ENCODE results near the gene DNAJC7.

The DNAJC7 gene

DNA sequence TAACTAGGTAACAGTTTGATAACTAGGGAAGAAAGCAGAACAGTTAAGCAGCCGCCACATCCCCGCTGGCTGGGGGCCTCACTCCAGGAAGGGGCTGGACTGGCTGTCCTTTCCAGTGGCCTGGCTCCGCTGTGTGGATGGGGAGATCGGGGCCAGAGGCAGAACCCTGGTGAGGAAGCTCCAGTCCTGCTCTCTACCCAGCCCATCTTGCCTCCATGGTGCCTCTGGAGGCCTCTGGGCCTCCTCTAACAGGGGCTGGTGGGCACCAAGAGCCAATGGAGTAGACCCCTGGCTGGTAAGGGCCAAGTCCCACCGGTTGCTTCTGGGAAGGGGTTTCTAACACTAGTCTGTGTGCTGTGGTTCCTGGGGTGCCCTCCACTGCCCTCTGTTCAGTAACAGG is 42.6 kb downstream of the DNAJC7 start:
- DNase-seq = no peak

DNA sequence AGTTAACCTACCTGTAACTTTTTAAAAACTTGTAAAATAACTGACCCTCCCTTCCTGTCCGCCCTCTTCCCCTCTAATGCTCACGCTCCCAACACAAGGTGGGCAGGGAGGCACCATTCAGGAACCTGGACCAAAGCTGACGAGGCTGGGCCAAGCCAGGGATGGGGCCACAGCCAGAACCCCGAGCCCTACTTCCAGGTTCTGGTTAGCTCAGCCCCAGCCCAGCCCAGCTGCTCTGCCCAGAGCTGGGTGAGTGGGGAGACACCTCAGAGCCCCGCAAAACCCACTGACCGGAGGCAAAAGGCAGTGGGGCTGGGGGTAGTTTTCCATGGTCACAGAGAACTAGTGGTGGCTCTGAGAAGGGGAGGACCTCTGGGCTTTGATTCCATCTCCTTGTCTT is 43.2 kb downstream of the DNAJC7 start:
- no peak for DNase-seq

DNA sequence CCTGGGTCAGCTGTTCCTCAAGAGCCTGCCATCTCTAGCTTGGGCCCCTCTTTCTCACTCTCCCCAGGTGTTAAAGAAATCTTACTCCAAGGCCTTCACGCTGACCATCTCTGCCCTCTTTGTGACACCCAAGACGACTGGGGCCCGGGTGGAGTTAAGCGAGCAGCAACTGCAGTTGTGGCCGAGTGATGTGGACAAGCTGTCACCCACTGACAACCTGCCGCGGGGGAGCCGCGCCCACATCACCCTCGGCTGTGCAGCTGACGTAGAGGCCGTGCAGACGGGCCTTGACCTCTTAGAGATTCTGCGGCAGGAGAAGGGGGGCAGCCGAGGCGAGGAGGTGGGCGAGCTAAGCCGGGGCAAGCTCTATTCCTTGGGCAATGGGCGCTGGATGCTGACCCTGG is 43.8 kb downstream of the DNAJC7 start:
- no peak for DNase-seq

DNA sequence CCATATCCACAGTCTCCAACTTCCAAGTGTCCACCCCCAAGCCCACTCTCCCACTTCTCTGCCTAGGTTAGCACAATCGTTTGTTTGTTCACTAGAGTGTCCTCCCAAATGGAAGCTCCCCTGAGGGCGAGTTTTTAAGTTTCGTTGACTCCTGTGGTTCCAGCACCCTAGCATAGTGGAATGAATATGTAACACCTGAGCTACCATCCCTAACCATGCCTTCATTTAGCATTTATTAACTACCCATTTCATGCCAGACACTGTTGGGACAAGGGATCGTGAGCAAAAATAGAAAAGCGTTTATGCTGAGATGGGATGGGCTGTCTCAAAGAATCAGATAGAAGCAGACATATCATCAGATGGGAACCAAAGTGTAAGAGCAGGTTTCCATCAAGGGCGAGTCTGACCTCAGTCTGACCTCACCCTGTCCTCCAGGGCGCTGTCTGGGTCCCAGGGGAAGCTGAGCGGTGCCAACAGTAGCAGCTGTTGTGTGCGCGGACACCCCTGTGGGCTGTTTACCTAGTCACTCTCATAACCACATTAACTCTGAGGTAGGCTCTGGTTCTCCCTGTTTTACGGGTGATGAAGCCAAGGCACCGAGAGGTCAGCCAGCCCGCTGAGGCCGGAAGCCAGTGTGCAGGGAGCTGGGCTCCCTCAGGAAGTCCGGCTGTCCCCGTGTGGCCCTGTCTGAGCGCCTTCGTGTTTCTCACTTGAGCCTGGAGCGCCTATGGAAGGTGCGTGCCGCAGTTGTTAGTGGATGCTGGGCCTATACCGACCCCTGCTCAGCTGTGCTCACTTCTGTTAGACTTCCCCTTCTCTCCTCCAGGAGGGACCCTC is 44.5 kb downstream of the DNAJC7 start:
- DNase-seq = no peak

DNA sequence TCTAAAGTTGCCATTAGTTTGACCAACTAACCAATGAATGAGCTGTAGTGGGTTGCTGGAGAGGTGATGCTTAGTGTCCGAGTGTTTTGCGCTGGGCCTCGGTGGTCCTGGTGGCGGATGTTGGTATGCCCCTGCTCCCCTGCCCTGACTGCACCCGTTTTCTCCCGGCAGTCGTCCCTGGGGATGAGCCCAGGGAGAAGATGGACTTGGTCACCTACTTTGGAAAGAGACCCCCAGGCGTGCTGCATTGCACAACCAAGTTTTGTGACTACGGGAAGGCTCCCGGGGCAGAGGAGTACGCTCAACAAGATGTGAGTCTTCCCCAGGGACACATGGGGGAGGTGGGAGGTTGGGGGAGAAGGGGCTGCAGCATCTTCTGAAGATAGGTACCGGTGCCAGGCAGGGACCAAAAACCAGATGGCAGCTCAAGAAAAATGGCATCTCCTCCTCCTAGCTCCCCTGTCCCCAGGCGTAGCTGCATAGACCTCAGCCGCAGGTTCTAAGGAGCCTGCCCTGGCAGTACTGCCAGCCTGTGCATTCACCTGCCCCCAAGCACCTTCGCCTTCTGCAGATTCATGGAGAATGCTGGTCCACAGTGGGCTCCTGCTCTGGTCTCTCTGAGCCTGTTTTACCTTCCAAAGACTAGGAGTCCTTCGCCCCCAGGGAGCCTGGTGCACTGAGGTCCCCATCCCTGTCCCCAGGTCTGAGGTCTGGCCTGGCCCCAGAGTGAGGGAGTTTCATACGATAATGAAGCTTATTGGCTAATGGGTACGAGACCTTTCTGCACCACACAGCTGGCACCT is 45.3 kb downstream of the DNAJC7 start:
- no peak for DNase-seq

DNA sequence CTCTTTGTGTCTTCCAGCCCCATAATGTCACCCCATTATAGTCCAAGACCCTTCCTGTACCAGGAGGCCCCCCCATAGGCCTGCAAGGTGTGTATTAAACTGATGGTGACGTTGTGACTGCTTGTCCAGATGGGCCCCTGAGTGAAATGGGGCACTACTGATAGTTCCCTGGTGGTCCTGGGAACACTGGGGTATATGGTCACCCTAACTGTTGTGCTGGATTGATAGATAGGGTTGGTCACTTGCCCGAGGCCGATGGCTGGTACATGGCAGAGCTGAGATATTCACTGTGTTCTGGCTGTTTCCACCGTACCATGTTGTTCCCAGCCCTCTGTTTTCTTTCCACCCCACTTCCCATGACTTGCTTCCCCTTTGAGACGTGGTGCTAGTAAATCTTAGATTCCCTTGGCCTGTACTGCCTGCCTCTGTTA is 46.3 kb downstream of the DNAJC7 start:
- DNase-seq = no peak

DNA sequence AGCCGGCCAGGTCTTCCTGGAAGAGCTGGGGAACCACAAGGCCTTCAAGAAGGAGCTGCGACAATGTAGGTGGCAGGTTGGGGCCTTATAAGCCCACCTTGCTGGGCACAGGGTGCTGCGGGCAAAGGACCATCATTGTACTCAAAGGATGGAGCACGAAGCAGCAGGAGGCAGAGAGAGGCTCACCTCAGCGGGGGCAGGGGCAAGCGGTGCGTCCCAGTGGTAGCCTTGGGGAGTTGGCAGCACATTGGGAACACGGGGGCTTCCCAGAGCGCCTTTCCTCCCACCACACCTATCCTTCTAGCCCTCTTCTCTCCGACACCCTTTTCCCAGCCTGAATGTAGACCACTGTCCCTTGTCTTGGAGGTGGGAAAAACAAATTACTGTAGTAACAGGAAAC is 48.6 kb downstream of the DNAJC7 start:
- no peak for DNase-seq

DNA sequence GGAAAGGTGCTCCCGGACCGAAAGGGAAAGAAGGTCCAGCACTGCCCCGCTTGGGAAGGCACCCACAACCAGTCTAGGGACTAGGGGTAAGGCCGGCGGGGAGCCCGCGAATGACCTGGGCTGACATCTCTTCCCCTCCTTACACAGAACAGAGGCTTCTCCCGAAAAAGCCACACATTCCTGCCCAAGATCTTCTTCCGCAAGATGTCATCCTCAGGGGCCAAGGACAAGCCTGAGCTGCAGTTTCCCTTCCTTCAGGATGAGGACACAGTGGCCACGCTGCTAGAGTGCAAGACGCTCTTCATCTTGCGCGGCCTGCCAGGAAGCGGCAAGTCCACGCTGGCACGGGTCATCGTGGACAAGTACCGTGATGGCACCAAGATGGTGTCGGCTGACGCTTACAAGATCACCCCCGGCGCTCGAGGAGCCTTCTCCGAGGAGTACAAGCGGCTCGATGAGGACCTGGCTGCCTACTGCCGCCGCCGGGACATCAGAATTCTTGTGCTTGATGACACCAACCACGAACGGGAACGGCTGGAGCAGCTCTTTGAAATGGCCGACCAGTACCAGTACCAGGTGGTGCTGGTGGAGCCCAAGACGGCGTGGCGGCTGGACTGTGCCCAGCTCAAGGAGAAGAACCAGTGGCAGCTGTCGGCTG is 49.2 kb downstream of the DNAJC7 start:
- no peak for DNase-seq

DNA sequence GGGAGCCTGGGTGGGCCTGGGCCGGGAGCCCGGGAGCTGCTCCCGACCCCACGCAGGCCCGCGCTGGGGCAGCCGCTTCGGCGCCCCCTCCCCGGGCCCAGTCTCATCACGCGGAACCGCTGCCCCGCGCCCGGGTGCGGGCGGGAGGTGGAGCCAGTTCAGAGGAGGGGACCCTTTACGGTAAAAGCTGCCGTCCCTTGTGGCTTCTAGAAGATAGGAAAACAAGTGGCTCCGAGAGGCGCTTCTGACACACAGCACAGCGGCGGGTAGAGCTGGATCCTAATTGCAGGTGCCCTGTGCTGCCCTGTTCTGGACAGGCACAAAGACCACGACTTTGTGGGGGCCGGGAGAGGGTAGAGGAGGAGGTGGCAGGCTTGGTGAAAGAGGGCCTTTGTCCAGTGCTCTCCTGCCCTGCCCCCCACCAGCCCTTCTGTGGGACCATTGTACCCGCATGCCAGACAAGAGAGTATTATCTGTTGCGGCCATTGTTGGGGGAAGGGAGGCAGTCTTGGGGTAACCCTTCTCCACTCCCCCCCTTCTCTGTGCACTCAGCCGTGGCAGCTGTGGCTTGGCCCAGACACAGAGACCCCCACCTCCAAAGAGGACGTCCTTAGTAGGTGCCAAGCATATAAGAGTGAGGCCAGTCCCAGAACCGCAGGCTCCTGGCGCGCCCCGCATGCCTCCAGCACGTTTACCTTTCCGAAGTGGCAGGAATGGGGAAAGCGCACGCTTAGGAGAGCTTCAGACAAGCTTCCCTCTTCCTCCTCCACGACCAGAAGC is 49.9 kb downstream of the DNAJC7 start:
- DNase-seq = no peak

DNA sequence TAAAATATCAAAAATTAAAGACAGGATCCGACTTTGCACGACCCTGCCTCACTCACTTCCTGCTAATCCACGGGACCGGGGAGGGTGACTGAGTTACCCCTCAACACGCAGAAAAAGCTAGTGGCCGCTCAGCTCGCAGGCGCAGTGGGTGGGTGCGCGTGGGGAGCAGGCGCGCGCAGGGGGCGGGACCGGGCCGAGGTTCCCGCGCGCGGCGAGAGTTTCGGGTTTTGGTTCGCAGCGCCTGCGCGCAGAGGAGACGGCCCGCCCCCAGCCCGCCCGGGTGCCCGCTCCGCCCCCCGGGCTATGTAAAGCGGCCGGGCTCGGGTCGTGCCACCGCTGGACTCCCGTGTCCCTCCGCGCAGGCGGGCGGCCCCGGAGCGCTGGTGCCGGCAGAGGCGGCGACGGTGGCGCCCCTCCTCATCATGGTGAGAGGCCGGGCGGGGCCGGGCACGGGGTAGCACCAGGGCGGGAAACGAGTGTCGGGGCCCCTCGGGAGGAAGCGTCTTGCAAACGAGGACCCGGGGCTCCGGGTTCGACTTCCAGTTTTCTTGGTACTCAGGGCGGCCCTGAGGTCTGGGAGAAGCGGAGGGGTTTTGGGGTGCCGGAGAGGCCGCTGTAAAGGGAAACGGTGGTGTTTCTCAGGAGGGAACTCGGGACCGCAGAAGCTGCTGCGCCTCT is 50.6 kb downstream of the DNAJC7 start, which contains the start of gene CNP:
Gene CNP, plus strand, starts transcription at position 333 of the 678 bp plus-strand sequence. Its CDS starts 90 bp downstream, at position 423.
- peak; percentile 84 for DNase-seq

DNA sequence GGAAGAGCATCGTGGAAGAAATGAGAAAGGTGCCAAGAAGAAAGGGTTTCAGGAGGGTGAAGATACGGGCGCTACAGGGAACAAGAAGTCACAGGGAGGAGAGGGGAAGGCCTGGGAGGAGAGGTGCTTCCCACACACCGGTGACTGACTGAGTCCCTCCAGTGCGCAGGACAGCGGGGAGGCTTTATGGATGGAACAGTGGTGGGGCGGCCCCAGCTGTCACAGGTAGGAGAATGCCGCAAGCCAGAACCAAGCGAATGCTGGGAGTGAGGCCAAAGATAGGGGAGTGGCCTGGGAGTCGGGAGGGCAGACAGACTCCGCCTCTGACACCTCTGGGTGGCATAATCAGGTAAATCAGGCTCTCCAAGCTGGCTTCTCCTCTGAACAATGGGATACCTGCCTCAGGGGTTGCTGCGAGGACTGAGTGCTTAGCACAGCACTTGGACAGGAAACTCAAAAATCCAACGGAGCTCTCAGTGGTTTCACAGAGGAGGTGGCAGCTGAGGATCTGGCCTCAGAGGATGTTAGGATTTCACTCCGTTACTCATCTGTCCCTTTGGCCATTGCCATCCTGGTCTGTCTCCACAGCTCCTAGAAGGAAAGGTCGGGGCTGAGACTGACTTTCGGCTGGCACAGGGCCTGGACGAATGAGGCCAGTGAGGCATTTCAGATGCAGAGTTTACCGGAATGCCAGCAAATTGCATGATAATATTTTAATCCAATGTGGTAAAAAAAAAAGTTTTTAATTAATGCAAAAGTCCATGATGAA is 51.4 kb downstream of the DNAJC7 start:
- DNase-seq = peak; percentile 58

DNA sequence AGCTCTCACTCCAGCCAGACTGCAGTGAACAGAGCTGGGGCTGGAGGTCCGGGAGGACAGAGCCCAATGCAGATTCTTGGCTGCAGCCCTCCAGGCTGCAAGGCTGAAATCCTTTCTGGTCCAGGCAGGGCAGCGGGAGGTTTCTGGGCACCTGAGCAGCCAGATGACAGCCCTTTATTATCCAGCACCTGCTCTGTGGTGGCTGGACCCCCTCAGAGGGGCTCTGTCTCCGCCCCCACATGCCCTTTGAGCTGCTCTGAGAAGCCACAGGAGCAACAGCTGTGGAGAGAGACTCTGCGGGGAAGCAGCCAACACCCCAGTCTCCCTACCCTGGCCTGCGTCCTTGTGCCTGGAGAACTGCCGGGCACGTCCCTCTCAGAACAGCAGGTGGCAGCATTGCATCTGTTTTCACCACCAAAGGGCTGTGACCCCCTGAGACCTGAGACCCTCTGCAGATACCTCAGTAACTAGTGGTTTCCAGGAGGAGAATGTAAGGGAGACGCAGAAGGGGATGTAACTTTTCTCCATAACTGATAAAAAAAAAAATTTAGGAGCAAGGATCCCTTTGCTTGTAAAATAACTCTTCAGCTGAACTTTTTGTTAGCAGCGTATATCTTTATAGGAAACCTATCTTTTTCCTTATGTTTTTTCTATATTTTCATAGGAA is 54.3 kb downstream of the DNAJC7 start:
- DNase-seq = peak; percentile 78

DNA sequence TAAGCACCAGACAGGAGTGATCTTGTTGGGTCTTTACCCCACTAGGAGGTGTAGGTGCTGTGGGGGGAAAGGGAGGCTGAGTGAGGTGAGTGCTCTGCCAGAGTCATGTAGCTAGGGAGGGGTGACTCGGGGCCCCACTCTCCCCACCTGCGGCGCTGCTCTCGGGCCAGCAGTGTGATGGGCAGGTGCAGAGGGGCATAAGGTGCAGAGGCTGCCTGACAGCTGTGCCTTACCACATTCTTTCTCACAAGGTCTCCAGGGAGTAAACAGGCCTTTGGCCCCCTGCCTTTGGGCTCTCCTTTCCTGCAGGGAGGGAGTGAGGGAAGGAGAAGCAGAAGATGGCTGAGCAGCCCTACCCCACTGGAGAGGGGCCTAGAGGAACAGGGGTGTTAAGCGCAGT is 55.1 kb downstream of the DNAJC7 start:
- no peak for DNase-seq

DNA sequence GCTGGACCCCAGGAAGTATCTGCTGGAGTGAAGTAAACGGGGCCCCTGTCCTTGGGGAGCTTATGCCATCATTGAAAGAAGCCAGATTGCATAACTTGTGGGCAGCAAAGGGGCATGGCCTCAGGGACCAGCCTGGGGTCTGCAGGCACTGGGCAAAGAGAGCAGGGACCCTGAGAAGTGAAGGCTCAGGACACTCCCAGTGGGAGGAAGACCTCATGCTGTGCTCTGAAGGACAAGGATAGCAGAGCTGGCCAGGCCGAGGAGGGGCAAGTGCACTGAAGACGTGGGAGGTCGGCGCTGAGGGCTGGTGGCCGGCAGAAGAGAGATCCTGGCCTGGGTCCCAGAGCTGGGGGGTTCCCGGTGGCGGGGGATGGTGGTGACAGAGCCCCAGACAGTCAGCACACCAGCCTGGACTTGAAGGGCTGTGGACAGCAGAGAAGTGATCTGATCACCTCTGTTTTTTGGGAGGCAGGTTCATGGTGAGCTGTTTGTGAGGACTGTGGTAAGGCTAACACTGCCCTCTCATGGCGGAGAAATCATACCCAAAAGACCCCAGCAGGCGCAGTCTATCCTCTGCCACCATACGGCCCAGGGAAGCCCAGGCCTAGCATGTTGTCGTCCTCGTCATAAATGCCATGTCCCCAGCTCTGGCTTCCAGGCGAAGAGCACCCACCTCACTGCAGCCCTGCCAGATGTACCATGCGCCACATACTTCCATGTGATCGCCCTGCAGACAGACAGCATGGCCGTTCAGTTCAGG is 57.7 kb downstream of the DNAJC7 start:
- DNase-seq = peak; percentile 68

DNA sequence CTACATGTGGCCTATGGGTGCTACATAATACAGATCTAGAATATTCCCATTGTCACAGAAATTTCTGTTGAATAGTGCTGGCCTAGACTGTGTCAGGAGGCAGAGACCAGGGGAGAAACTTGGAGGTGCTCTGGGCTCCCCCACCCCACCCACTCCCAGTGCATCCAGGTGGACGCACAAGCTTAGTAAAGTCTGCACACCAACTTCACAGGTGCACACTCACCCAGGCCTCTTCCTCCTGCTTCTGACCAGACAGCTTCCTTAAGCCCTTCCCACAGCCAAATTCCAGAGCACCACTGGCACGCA is 58.3 kb downstream of the DNAJC7 start:
- no peak for DNase-seq

DNA sequence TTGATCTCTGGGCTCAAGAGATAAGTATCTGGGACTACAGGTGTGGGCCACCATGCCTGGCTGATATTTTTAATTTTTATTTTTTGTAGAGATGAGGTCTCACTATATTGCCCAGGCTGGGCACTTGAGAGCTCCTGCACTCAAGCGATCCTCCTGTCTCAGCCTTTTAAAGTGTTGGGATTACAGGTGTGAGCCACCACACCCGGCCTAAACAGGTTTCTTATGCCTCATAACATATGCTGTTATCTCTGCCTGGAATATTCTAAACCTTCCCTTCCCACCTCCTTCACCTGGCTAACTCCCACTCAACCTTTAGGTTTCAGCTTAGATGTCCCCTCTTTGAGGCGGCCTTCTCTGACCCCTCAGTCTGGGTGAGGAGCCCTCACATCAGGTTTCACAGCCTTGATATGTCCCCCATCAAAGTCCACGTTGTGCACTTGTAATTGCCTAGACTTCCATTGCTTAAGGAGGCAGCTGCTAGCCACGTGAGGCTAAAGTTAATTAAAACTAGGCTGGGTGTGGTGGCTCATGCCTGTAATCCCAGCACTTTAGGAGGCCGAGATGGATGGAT is 59.3 kb downstream of the DNAJC7 start:
- no peak for DNase-seq

DNA sequence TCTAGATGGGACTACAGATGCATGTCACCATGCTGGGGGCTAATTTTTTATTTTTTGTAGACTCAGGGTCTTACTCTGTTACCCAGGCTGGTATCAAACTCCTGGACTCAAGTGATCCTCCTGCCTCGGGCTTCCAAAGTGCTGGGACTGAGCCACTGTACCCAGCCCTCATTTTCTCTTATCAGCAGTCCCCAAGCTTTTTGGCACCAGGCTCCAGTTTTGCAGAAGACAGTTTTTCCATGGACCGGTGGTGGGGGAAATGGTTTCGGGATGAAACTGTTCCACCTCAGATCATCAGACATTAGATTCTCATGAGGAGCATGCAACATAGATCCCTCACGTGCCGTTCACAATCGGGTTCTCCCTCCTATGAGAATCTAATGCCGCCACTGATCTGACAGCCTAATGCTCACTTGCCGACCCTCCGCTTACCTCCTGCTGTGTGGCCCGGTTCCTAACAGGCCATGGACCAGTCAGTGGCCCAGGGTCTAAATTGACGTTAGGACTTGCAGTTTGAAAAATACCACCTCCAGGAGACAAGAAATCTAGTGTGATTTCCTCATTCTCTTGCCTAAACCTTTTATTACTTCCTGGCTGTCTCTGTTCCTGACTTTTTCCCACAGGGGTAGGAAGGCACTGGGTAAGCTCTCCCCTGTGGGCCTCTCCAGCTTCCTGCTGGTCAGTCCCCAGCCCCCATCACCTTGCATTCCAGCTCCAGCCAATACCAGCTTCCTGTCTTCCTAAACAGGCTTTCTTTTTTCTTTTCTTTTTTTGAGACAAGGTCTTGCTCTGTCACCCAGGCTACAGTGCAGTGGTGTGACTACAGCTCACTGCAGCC is 60.0 kb downstream of the DNAJC7 start:
- DNase-seq = no peak

DNA sequence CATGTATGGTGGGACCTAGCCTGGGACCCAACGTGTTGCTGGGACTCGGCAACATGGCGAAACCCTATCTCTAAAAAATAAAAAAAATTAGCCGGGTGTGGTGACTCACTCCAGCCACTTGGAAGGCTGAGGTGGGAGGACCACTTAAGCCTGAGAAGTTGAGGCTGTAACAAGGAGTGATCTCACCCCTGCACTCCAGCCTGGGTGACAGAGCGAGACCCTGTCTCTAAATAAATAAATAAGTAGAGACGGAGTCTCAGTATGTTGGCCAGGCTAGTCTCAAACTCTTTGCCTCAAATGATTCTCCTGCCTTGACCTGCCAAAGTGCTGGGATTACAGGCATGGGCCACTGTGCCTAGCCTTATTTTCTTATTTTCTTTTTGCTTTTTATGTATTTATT is 60.7 kb downstream of the DNAJC7 start:
- no peak for DNase-seq

Measured in 8988T (cell line).